DOHH2 (cell line): ENCODE measurements around the gene NUDT3.

Experiments used
- H3F3A ChIP-seq: fragments of 200-600 bp; sonication (generic), shearing (Covaris generic); 2 replicates; pipeline ENCODE4 v1.6.0; 2016; ENCODE audit warnings: antibody characterized with exemption, mild to moderate bottlenecking; ENCODE audit not compliant: control insufficient read depth, insufficient read depth
- H3K27ac ChIP-seq: fragments of 200-600 bp; sonication (generic); 2 replicates; pipeline ENCODE4 v1.5.1; 2014; ENCODE audit warnings: low read depth, mild to moderate bottlenecking, low read length, moderate library complexity
- H3K27me3 ChIP-seq: fragments of 200-600 bp; sonication (generic); 2 replicates; pipeline ENCODE4 v1.6.1; 2014; ENCODE audit warnings: mild to moderate bottlenecking, low read length, mixed read lengths; ENCODE audit not compliant: control insufficient read depth
- H3K36me3 ChIP-seq: fragments of 200-600 bp; sonication (generic); 2 replicates; pipeline ENCODE4 v1.6.1; 2014; ENCODE audit warnings: mild to moderate bottlenecking, low read length, moderate library complexity, mixed read lengths; ENCODE audit not compliant: control insufficient read depth
- H3K4me1 ChIP-seq: fragments of 200-600 bp; sonication (generic); 2 replicates; pipeline ENCODE4 v1.6.1; 2014; ENCODE audit warnings: mild to moderate bottlenecking, low read length, mixed read lengths; ENCODE audit not compliant: control insufficient read depth
- H3K4me2 ChIP-seq: fragments of 200-600 bp; sonication (generic); 2 replicates; pipeline ENCODE4 v1.6.0; 2014; ENCODE audit warnings: mild to moderate bottlenecking, low read length, moderate library complexity
- H3K4me3 ChIP-seq: fragments of 200-600 bp; sonication (generic); 2 replicates; pipeline ENCODE4 v1.5.1; 2014; ENCODE audit warnings: mild to moderate bottlenecking, low read length, mixed read lengths
- H3K79me2 ChIP-seq: fragments of 200-600 bp; sonication (generic); 2 replicates; pipeline ENCODE4 v1.6.1; 2014; ENCODE audit warnings: mild to moderate bottlenecking, low read length, mixed read lengths; ENCODE audit not compliant: control insufficient read depth
- H3K9me2 ChIP-seq: fragments of 200-600 bp; sonication (generic); replicated peaks from 2 replicates; pipeline ENCODE4 v1.6.1; 2014; ENCODE audit warnings: mild to moderate bottlenecking, low read length, mixed read lengths; ENCODE audit not compliant: control insufficient read depth
- H3K9me3 ChIP-seq: fragments of 200-600 bp; sonication (generic); 2 replicates; pipeline ENCODE4 v1.6.1; 2014; ENCODE audit warnings: antibody characterized with exemption, low read length, mixed read lengths; ENCODE audit not compliant: control insufficient read depth, insufficient read depth
- H4K20me1 ChIP-seq: fragments of 200-600 bp; sonication (generic); 2 replicates; pipeline ENCODE4 v1.6.0; 2014; ENCODE audit warnings: low read depth, mild to moderate bottlenecking, antibody characterized with exemption, low read length, moderate library complexity; ENCODE audit not compliant: control insufficient read depth, insufficient read depth
- CTCF ChIP-seq: fragments of 200-600 bp; sonication (generic); IDR thresholded peaks from one replicate; pipeline ENCODE4 v1.5.1; 2014; ENCODE audit warnings: antibody characterized with exemption, mild to moderate bottlenecking, low read depth, low read length; ENCODE audit not compliant: poor library complexity, severe bottlenecking
- EZH2phosphoT487 ChIP-seq: fragments of 200-600 bp; sonication (generic); IDR thresholded peaks from 2 replicates; pipeline ENCODE4 v1.6.1; 2017; ENCODE audit warnings: borderline replicate concordance, mild to moderate bottlenecking, antibody characterized with exemption, low read length, moderate library complexity, mixed read lengths

NUDT3 gene

DNA sequence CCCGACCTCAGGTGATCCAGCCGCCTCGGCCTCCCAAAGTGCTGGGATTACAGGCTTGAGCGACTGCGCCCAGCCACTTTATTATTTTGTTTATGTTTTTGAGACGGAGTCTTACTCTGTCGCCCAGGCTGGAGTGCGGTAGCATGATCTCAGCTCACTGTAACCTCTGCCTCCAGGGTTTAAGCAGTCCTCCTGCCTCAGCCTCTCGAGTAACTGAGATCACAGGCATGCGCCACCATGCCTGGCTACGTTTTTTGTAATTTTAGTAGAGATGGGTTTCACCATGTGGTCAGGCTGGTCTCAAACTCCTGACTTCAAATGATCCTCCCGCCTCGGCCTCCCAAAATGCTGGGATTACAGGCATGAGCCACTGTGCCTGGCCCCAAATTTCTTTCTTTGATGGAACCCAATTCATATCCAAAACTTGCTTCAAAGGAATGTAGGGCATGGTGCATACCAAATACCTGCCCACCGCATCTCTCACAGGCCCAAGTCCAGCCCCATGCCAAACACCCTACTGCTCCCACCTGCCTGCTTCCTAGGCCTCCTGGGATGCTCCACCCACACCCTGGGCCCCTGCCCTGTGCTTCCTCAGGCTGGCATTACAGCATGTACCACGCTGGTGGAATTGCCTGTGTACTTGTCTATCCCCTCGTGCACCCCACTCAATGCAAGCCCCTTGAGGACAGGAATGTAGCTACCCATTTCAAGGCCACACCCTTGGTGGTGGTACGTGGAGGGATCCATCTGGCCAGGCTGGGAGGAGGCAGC is 160.7 kb downstream of the NUDT3 start:
- Histone ChIP-seq H3K27me3 (no peaks in the 10 kb centered on the region), H4K20me1 (no peaks in the 10 kb centered on the region), H3K27ac (no peak overlapping the region), H3K4me3 (no peak overlapping the region), H3K4me1 (peaks cover 37% of the 10 kb centered on the region), H3K4me2 (no peak overlapping the region), H3K36me3 (0 out of 2 replicates have a peak, but pooled peaks cover 3% of the 10 kb centered on the region), H3K79me2 (peaks cover 6% of the 10 kb centered on the region), H3F3A (peaks cover 21% of the 10 kb centered on the region), H3K9me3 (no peaks in the 10 kb centered on the region), H3K9me2 (no peaks in the 10 kb centered on the region)
- no peak for TF ChIP-seq EZH2phosphoT487
- no peak for TF ChIP-seq CTCF

- peaks cover 34% of the 10 kb centered on the region for H3K4me1 ChIP-seq
- no peak overlapping the region for H3K4me2 ChIP-seq
- no peaks in the 10 kb centered on the region for H3K36me3 ChIP-seq
These were observed 161.7 kb downstream of the NUDT3 start for GRCh38 chr6:34230653-34231371.

GRCh38 chr6:34229877-34230276 is 162.6 kb downstream of the NUDT3 start:
- H3K4me1 ChIP-seq = peaks cover 26% of the 10 kb centered on the region

More at GRCh38 chr6:34230653-34231371, 161.7 kb downstream of the NUDT3 start:
- no peaks in the 10 kb centered on the region for H3K9me2 ChIP-seq
- H3K79me2 ChIP-seq = no peaks in the 10 kb centered on the region; the same call in 1 of the 2 replicates
- no peaks in the 10 kb centered on the region for H3K9me3 ChIP-seq
- peaks cover 16% of the 10 kb centered on the region for H3F3A ChIP-seq
- TF ChIP-seq EZH2phosphoT487 (no peak), CTCF (no peak)
- H3K27me3 ChIP-seq = no peaks in the 10 kb centered on the region
- no peaks in the 10 kb centered on the region for H4K20me1 ChIP-seq
- no peak overlapping the region for H3K27ac ChIP-seq
- H3K4me3 ChIP-seq = no peak overlapping the region

More at GRCh38 chr6:34229877-34230276, 162.6 kb downstream of the NUDT3 start:
- Histone ChIP-seq H3K27ac (no peak overlapping the region), H3F3A (peaks cover 16% of the 10 kb centered on the region), H3K36me3 (no peaks in the 10 kb centered on the region), H3K27me3 (no peaks in the 10 kb centered on the region), H3K79me2 (no peaks in the 10 kb centered on the region), H3K9me2 (no peaks in the 10 kb centered on the region), H3K9me3 (no peaks in the 10 kb centered on the region), H3K4me3 (no peak overlapping the region), H4K20me1 (no peaks in the 10 kb centered on the region), H3K4me2 (no peak overlapping the region)
- TF ChIP-seq CTCF (no peak), EZH2phosphoT487 (no peak)
